ENCODE data around the gene TLR7. TPM values are rescaled to one million over a fixed set of nuclear protein-coding genes. Genes with fewer than 3 reads are reported as not detected.

TLR7 gene
- total RNA-seq, 1 donor from 2014 or later = 7.8 TPM

GRCh38 chrX:12895866-12896265, 29.0 kb downstream of the TLR7 start:
- H3K4me1 ChIP-seq = no peaks in the 10 kb centered on the region
- no peak for ATAC-seq
- intact Hi-C loops (cut with DNase I) = no loop called here

GRCh38 chrX:12896935-12897334, 30.1 kb downstream of the TLR7 start:
- ATAC-seq (peak in 1 of 2 donors; percentile 51), DNase-seq (no peak)
- Histone ChIP-seq H3K27ac (no peak overlapping the region), H3K9me3 (no peaks in the 10 kb centered on the region), H3K4me1 (no peaks in the 10 kb centered on the region), H3K27me3 (ENCODE audit: low read depth) (no peaks in the 10 kb centered on the region), H3K36me3 (no peaks in the 10 kb centered on the region), H3K4me3 (no peak overlapping the region)
- TF ChIP-seq CTCF (IDR thresholded peaks at IDR 0.05) = no peak
- intact Hi-C loops (cut with DNase I) = no loop called here

More at GRCh38 chrX:12895866-12896265, 29.0 kb downstream of the TLR7 start:
- Histone ChIP-seq H3K9me3 (no peaks in the 10 kb centered on the region), H3K27me3 (ENCODE audit: low read depth) (no peaks in the 10 kb centered on the region), H3K36me3 (no peaks in the 10 kb centered on the region), H3K27ac (no peak overlapping the region), H3K4me3 (no peak overlapping the region)
- TF ChIP-seq CTCF (IDR thresholded peaks at IDR 0.05) = no peak
- DNase-seq = no peak

GRCh38 chrX:12898073-12898472, 31.2 kb downstream of the TLR7 start:
- H3K36me3 ChIP-seq = no peaks in the 10 kb centered on the region
- no peaks in the 10 kb centered on the region for H3K9me3 ChIP-seq
- no peaks in the 10 kb centered on the region for H3K27me3 ChIP-seq (ENCODE audit: low read depth)
- DNase-seq = no peak
- ATAC-seq = no peak
- TF ChIP-seq CTCF (IDR thresholded peaks at IDR 0.05) = no peak
- no peaks in the 10 kb centered on the region for H3K4me1 ChIP-seq
- intact Hi-C loops (cut with DNase I) = no loop called here
- H3K27ac ChIP-seq = no peak overlapping the region
- no peak overlapping the region for H3K4me3 ChIP-seq

- H3K4me3 ChIP-seq = no peak overlapping the region
- no peaks in the 10 kb centered on the region for H3K9me3 ChIP-seq
- ATAC-seq = no peak
- intact Hi-C loops (cut with DNase I) = no loop called here
- H3K27me3 ChIP-seq (ENCODE audit: low read depth) = no peaks in the 10 kb centered on the region
- TF ChIP-seq CTCF (IDR thresholded peaks at IDR 0.05) = no peak
- no peaks in the 10 kb centered on the region for H3K4me1 ChIP-seq
- no peak for DNase-seq
- no peak overlapping the region for H3K27ac ChIP-seq
- H3K36me3 ChIP-seq = no peaks in the 10 kb centered on the region
Measured at GRCh38 chrX:12899506-12899905, 32.6 kb downstream of the TLR7 start.

GRCh38 chrX:12901486-12901885, 34.6 kb downstream of the TLR7 start:
- DNase-seq (peak; percentile 62), ATAC-seq (peak in 1 of 2 donors; percentile 75)
- Histone ChIP-seq H3K36me3 (no peaks in the 10 kb centered on the region), H3K4me1 (no peaks in the 10 kb centered on the region), H3K27ac (no peak overlapping the region), H3K9me3 (no peaks in the 10 kb centered on the region), H3K4me3 (no peak overlapping the region), H3K27me3 (ENCODE audit: low read depth) (no peaks in the 10 kb centered on the region)
- intact Hi-C loops (cut with DNase I) = no loop called here
- TF ChIP-seq CTCF (IDR thresholded peaks at IDR 0.05) = peak; percentile 61

GRCh38 chrX:12903646-12904045, 36.8 kb downstream of the TLR7 start:
- H3K27ac ChIP-seq = no peak overlapping the region

More at GRCh38 chrX:12903646-12904045, 36.8 kb downstream of the TLR7 start:
- Histone ChIP-seq H3K4me3 (no peak overlapping the region), H3K9me3 (no peaks in the 10 kb centered on the region), H3K36me3 (no peaks in the 10 kb centered on the region), H3K27me3 (ENCODE audit: low read depth) (no peaks in the 10 kb centered on the region), H3K4me1 (no peaks in the 10 kb centered on the region)
- ATAC-seq (peak in 1 of 2 donors; percentile 22), DNase-seq (no peak)
- no peak for TF ChIP-seq CTCF (IDR thresholded peaks at IDR 0.05)
- intact Hi-C loops (cut with DNase I) = no loop called here
